Measurements from ENCODE around the gene TBX2.

DNA sequence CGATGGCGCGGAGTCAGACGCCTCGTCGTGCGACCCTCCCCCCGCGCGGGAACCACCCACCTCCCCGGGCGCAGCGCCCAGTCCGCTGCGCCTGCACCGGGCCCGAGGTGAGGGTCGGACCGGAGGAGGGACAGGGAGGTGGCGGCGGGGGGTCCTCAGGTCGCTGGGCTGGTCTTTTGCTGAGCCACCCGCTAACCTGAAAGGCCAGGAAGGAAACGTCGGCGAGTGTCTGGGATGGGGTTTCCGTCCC lies 4.9 kb downstream of the TBX2 start:
- TF ChIP-seq EZH2 (IDR thresholded peaks at IDR 0.05; ENCODE audit: low read length): peak; percentile 27
- TF ChIP-seq, protein P1, sequence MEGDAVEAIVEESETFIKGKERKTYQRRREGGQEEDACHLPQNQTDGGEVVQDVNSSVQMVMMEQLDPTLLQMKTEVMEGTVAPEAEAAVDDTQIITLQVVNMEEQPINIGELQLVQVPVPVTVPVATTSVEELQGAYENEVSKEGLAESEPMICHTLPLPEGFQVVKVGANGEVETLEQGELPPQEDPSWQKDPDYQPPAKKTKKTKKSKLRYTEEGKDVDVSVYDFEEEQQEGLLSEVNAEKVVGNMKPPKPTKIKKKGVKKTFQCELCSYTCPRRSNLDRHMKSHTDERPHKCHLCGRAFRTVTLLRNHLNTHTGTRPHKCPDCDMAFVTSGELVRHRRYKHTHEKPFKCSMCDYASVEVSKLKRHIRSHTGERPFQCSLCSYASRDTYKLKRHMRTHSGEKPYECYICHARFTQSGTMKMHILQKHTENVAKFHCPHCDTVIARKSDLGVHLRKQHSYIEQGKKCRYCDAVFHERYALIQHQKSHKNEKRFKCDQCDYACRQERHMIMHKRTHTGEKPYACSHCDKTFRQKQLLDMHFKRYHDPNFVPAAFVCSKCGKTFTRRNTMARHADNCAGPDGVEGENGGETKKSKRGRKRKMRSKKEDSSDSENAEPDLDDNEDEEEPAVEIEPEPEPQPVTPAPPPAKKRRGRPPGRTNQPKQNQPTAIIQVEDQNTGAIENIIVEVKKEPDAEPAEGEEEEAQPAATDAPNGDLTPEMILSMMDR (optimal IDR thresholded peaks at IDR 0.05 in 1 of 3, IDR thresholded peaks at IDR 0.05 in 1 of 3, conservative IDR thresholded peaks at IDR 0.05 in 1 of 3; ENCODE audit: extremely low read depth in 1 of 3, insufficient read depth in 2 of 3, low read length in 3 of 3): no peak

Measured in keratinocyte (primary cell).